K562 (cell line): ENCODE data around the gene SHISA7. TPM values are rescaled to one million over a fixed set of nuclear protein-coding genes. Genes with fewer than 3 reads are reported as not detected.

Experiments used
- MAZ ChIP-seq, 2 experiments: fragments of 450-650 bp in 1 of 2; sonication (generic) in 1 of 2; formaldehyde crosslinking; IDR thresholded peaks in 1 of 2; conservative IDR thresholded peaks in 1 of 2; 2 replicates each; pipeline versions ENCODE4 v1.4.0 to v1.5.0; 2020; ENCODE audit warnings: mild to moderate bottlenecking in 1 of 2, missing genetic modification reagents in 1 of 2
- NFIC ChIP-seq: fragments of 450-650 bp; IDR thresholded peaks from 2 replicates; pipeline ENCODE4 v1.6.1; 2017; ENCODE audit warnings: mild to moderate bottlenecking, inconsistent platforms
- NFIX ChIP-seq: fragments of 250-450 bp; sonication (Bioruptor Pico); IDR thresholded peaks from 2 replicates; pipeline ENCODE4 v1.4.0; 2020; ENCODE audit warnings: low read depth, mild to moderate bottlenecking, moderate library complexity
- POLR2A ChIP-seq: fragments of 450-650 bp; conservative IDR thresholded peaks from 2 replicates; pipeline ENCODE4 v1.6.1; 2016
- RAD51 ChIP-seq: fragments of 450-650 bp; IDR thresholded peaks from 2 replicates; pipeline ENCODE4 v1.7.1; 2016; ENCODE audit warnings: low read depth, mild to moderate bottlenecking, borderline replicate concordance
- RCOR1 ChIP-seq, 2 experiments: IDR thresholded peaks; 2 replicates each; pipeline ENCODE4 v1.6.1; 2012; ENCODE audit warnings: low read depth in 2 of 2, low read length in 2 of 2, borderline replicate concordance in 1 of 2, improper control_type of control experiment in 1 of 2
- SETDB1 ChIP-seq: IDR thresholded peaks from one replicate; pipeline ENCODE4 v1.6.1; 2012; ENCODE audit warnings: low read length, control low read depth, inconsistent platforms
- SNRNP70 ChIP-seq: fragments of 200-400 bp; formaldehyde crosslinking; optimal IDR thresholded peaks from 2 replicates; pipeline ENCODE3; 2017; ENCODE audit warnings: low read depth, low read length
- ZFP36 ChIP-seq: fragments of 150-350 bp; IDR thresholded peaks from 2 replicates; pipeline ENCODE4 v1.6.1; 2018; ENCODE audit warnings: low read length, low read depth; ENCODE audit not compliant: partially characterized antibody
- ZNF134 ChIP-seq: fragments of 250-450 bp; sonication (Bioruptor Pico); conservative IDR thresholded peaks from 2 replicates; pipeline ENCODE4 v1.4.0; 2020
- polyA plus RNA-seq, 8 experiments: library from polyadenylated mRNA; depleted of rRNA in 4 of 8; stranded (reverse) in 5 of 8; unstranded in 3 of 8; fragments of >200 nt; fragmentation: Nextera tagmentation in 2 of 8; fragmentation: Illumina TruSeq in 1 of 8; extraction: Ambion mirVana in 2 of 8; extraction: Trizol in 1 of 8; gene quantifications; 2 replicates each; pipeline versions ENCODE4 v1.2.1 to v1.2.3, GENCODE V29; 2011 to 2014; ENCODE audit warnings: inconsistent platforms in 1 of 8, missing spikeins in 1 of 8
- total RNA-seq, 7 experiments: library from RNA; depleted of rRNA in 6 of 7; stranded (reverse); fragments of >200 nt in 6 of 7; fragmentation: Illumina TruSeq in 2 of 7; extraction: Trizol in 2 of 7; gene quantifications; 2 replicates each; pipeline versions ENCODE4 v1.2.1 to v1.2.3, GENCODE V29; 2011 to 2021; ENCODE audit warnings: low replicate concordance in 1 of 7
- TF ChIP-seq, protein P1 (sequence below): fragments of 450-650 bp; IDR thresholded peaks from 2 replicates; pipeline ENCODE4 v1.6.1; 2016; ENCODE audit warnings: mild to moderate bottlenecking, moderate library complexity
- TF ChIP-seq, protein P2 (sequence below): sonication (generic); formaldehyde crosslinking; IDR thresholded peaks from 2 replicates; pipeline ENCODE4 v1.8.0; 2022; ENCODE audit warnings: missing genetic modification reagents, mild to moderate bottlenecking, moderate library complexity, borderline replicate concordance
- TF ChIP-seq, protein P3 (sequence below): fragments of 250-450 bp; sonication (Bioruptor Pico); IDR thresholded peaks from 2 replicates; pipeline ENCODE4 v1.8.0; 2021; ENCODE audit warnings: mild to moderate bottlenecking, moderate library complexity

SHISA7 gene
- total and polyA plus RNA-seq, 9 of the 15 experiments (the other 6 are each of a cell fraction or from before 2014, with no cell fraction given), result 0.01 to 0.40 (median 0.07) TPM

DNA sequence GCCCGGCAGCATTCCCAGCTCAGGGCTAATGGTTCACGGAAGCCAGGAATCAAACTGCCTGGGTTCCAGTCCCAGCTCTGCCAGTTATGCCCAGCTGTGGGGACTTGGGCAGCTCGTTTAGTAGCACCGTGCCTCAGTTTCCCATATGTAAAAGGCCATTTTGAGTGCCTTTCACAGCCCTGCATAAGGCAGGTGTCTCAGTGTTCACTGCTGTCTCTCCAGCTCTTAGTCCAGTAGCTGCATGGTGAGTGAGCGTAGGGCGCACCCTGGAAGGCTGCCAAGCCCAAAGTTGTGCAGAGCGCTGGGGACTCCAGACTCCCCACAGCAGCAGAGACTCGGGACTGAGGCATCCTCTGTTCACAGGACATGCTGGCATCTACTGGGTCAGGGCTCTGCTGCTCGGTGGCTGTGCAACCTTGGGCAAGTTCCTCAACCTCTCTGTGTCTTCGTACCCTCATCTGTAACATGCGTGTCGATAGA lies 51.9 kb downstream of the SHISA7 start (continued):
- TF ChIP-seq, protein P1, sequence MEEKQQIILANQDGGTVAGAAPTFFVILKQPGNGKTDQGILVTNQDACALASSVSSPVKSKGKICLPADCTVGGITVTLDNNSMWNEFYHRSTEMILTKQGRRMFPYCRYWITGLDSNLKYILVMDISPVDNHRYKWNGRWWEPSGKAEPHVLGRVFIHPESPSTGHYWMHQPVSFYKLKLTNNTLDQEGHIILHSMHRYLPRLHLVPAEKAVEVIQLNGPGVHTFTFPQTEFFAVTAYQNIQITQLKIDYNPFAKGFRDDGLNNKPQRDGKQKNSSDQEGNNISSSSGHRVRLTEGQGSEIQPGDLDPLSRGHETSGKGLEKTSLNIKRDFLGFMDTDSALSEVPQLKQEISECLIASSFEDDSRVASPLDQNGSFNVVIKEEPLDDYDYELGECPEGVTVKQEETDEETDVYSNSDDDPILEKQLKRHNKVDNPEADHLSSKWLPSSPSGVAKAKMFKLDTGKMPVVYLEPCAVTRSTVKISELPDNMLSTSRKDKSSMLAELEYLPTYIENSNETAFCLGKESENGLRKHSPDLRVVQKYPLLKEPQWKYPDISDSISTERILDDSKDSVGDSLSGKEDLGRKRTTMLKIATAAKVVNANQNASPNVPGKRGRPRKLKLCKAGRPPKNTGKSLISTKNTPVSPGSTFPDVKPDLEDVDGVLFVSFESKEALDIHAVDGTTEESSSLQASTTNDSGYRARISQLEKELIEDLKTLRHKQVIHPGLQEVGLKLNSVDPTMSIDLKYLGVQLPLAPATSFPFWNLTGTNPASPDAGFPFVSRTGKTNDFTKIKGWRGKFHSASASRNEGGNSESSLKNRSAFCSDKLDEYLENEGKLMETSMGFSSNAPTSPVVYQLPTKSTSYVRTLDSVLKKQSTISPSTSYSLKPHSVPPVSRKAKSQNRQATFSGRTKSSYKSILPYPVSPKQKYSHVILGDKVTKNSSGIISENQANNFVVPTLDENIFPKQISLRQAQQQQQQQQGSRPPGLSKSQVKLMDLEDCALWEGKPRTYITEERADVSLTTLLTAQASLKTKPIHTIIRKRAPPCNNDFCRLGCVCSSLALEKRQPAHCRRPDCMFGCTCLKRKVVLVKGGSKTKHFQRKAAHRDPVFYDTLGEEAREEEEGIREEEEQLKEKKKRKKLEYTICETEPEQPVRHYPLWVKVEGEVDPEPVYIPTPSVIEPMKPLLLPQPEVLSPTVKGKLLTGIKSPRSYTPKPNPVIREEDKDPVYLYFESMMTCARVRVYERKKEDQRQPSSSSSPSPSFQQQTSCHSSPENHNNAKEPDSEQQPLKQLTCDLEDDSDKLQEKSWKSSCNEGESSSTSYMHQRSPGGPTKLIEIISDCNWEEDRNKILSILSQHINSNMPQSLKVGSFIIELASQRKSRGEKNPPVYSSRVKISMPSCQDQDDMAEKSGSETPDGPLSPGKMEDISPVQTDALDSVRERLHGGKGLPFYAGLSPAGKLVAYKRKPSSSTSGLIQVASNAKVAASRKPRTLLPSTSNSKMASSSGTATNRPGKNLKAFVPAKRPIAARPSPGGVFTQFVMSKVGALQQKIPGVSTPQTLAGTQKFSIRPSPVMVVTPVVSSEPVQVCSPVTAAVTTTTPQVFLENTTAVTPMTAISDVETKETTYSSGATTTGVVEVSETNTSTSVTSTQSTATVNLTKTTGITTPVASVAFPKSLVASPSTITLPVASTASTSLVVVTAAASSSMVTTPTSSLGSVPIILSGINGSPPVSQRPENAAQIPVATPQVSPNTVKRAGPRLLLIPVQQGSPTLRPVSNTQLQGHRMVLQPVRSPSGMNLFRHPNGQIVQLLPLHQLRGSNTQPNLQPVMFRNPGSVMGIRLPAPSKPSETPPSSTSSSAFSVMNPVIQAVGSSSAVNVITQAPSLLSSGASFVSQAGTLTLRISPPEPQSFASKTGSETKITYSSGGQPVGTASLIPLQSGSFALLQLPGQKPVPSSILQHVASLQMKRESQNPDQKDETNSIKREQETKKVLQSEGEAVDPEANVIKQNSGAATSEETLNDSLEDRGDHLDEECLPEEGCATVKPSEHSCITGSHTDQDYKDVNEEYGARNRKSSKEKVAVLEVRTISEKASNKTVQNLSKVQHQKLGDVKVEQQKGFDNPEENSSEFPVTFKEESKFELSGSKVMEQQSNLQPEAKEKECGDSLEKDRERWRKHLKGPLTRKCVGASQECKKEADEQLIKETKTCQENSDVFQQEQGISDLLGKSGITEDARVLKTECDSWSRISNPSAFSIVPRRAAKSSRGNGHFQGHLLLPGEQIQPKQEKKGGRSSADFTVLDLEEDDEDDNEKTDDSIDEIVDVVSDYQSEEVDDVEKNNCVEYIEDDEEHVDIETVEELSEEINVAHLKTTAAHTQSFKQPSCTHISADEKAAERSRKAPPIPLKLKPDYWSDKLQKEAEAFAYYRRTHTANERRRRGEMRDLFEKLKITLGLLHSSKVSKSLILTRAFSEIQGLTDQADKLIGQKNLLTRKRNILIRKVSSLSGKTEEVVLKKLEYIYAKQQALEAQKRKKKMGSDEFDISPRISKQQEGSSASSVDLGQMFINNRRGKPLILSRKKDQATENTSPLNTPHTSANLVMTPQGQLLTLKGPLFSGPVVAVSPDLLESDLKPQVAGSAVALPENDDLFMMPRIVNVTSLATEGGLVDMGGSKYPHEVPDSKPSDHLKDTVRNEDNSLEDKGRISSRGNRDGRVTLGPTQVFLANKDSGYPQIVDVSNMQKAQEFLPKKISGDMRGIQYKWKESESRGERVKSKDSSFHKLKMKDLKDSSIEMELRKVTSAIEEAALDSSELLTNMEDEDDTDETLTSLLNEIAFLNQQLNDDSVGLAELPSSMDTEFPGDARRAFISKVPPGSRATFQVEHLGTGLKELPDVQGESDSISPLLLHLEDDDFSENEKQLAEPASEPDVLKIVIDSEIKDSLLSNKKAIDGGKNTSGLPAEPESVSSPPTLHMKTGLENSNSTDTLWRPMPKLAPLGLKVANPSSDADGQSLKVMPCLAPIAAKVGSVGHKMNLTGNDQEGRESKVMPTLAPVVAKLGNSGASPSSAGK, result no peak
- no peak for TF ChIP-seq NFIX (CRISPR knock-in tag)
- 0 out of 4 replicates have a peak, but pooled peaks of 1 of the 2 experiments have one; percentile 34 for TF ChIP-seq RCOR1 (IDR thresholded peaks at IDR 0.05; ENCODE audit: borderline replicate concordance in 1 of 2, low read depth in 2 of 2, low read length in 2 of 2)
- no peak for TF ChIP-seq ZNF134 (CRISPR knock-in tag)
- peak; percentile 89 for TF ChIP-seq NFIC
- TF ChIP-seq MAZ (CRISPR knock-in tag; conservative IDR thresholded peaks at IDR 0.05 in 1 of 2, IDR thresholded peaks at IDR 0.05 in 1 of 2), result no peak
- TF ChIP-seq RAD51, result no peak
- peak; percentile 78 for TF ChIP-seq SNRNP70
- TF ChIP-seq ZFP36, result peak; percentile 83
- no peak for TF ChIP-seq SETDB1
- TF ChIP-seq, protein P2, sequence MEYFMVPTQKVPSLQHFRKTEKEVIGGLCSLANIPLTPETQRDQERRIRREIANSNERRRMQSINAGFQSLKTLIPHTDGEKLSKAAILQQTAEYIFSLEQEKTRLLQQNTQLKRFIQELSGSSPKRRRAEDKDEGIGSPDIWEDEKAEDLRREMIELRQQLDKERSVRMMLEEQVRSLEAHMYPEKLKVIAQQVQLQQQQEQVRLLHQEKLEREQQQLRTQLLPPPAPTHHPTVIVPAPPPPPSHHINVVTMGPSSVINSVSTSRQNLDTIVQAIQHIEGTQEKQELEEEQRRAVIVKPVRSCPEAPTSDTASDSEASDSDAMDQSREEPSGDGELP (CRISPR knock-in tag), result no peak
- TF ChIP-seq, protein P3, sequence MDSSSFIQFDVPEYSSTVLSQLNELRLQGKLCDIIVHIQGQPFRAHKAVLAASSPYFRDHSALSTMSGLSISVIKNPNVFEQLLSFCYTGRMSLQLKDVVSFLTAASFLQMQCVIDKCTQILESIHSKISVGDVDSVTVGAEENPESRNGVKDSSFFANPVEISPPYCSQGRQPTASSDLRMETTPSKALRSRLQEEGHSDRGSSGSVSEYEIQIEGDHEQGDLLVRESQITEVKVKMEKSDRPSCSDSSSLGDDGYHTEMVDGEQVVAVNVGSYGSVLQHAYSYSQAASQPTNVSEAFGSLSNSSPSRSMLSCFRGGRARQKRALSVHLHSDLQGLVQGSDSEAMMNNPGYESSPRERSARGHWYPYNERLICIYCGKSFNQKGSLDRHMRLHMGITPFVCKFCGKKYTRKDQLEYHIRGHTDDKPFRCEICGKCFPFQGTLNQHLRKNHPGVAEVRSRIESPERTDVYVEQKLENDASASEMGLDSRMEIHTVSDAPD (CRISPR knock-in tag), result no peak
- peak; percentile 30 for TF ChIP-seq POLR2A
- TF ChIP-seq, all 486 proteins: peak for 16
